Measurements from ENCODE around the gene OIP5.
"Not testable (repeated sequence)": the region's sequence is repeated elsewhere in the genome, so short reads cannot be mapped to it uniquely, and the experiment has no call there.

The OIP5 gene

GRCh38 chr15:41301587-41301986 is 30.8 kb downstream of the OIP5 start:
- no peak for DNase-seq

GRCh38 chr15:41301139-41301538 is 31.3 kb downstream of the OIP5 start:
- not testable (repeated sequence) for DNase-seq

DNA sequence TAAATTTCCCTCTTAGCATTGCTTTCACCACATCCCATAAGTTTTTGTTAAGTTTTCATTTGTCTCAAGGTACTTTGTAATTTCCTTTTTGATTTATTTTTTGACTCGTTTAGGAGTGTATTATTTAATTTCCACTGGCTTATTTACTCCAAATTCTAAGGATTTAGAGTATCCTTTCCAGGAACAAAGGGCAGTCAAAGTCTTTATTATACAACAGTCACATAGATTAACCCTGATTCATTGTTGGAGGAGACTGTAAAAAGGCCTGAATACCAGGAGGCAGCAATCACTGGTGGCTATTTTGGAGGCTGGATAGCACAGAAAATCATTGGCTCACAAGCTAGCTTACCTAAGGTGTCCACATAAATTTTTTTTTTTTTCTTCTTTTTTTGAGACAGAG is 39.9 kb downstream of the OIP5 start:
- DNase-seq: no peak

GRCh38 chr15:41291065-41291631 is 41.2 kb downstream of the OIP5 start:
- no peak for DNase-seq

DNA sequence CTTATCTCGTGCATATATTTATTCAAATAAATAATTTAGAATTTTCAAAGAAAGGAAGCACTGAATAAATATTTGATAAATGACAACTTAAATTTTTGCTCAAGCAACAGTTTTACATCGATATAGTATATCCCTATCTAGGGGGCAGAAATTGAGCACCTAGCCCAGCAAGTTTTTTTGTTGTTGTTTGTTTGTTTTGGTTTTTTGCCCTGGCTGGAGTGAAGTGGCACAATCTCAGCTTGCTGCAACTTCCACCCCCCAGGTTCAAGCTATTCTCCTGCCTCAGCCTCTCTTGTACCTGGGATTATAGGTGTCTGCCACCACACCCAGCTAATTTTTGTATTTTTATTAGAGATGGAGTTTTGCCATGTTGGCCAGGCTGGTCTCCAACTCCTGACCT is 42.4 kb downstream of the OIP5 start:
- no peak for DNase-seq

GRCh38 chr15:41288464-41288863 is 43.9 kb downstream of the OIP5 start:
- no peak for DNase-seq

DNA sequence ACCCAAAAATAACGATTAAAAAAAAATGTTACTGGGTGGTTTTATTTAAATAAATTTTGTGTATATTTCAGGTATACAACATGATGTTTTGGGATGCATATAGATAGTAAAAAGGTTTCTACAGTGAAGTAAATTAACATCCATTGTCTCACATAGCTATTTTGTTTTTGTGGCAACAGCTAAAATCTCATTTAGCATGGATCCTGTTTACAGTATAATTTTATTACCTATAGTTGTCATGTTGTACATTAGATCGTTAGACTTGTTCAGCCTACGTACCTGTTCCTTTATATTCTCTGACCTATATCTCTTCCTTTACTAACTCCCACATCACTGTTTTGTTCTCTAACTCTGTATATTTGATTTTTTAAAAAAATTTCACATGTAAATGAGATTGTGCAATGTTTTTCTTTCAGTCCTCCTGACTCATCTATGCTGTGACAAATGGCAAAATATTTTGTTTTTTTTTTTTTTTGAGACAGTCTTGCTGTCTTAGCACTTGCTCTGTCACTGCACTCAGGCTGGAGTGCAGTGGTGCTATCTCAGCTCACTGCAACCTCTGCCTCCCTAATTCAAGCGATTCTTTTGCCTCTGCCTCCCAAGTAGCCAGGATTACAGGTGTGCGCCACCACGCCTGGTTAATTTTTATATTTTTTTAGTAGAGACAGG is 45.6 kb downstream of the OIP5 start:
- DNase-seq: no peak

DNA sequence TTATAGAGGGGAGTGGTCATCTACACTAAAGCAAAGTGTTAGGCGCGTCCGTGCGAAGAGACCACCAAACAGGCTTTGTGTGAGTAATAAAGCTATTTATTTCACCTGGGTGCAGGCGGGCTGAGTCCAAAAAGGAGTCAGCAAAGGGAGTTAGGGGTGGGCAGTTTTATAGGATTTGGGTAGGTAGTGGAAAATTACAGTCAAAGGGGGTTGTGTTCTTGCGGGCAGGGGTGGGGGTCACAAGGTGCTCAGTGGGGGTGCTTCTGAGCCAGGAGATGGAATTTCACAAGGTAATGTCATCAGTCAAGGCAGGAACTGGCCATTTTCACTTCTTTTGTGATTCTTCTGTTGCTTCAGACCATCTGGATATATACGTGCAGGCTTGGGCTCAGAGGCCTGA is 47.1 kb downstream of the OIP5 start:
- no peak for DNase-seq

DNA sequence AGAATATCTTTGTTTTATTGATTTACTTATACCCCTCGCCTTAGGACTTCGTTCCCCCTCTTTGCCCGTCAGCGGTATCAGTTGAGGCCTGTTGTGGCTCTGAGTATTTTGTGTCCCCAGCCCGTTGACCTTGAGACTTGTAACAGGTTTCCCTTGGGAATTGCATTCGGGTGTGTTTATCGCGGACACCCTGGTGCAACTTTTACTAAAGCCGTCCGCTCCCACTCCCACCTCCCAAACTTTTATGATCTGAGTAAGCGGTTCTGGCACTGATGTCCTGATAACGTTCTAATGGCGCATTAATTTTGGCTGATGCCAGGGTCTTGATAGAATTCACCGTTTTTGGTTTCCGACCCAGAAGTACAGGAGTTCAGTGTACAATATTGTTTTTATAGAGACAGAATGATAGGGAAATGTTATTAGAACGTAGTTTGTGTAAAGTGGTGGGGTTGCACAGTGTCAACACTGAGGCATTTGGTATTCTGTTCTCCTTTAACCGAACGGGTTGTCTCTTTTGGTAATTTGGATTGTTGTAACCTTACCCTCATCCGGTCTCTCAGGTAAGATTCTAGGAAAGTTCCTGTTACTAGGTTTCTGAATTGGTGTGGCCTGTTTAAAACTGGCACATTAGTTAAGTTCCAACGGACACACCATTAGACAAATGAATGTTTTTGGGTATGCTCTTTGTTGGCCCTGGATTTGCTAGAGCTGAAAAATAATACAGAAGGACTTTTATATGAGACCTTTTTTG is 47.8 kb downstream of the OIP5 start:
- no peak for DNase-seq

GRCh38 chr15:41283653-41284426 is 48.6 kb downstream of the OIP5 start:
- peak; percentile 97 for DNase-seq

DNA sequence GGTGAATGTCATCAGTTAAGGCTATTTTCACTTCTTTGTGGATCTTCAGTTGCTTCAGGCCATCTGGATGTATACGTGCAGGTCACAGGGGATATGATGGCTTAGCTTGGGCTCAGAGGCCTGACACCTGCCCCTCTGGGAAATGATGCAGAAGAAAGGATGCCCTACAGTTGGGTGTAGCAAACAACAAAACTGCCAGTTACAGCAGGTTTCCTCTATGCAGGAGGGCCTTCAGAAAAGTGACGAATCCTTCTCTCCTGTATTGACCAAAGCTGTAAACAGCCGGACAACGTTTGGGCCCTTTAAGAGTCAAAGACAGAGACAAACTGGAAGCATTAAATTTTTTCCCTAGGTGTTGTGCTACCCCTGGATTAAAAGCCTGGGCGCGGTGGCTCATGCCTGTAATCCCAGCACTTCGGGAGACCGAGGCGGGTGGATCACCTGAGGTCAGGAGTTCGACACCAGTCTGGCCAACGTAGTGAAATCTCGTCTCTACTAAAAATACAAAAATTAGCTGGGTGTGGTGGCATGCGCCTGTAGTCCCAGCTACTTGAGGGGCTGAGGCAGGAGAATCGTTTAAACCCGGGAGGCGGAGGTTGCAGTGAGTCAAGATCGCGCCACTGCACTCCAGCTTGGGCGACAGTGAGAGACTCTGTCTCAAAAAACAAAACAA is 49.3 kb downstream of the OIP5 start:
- not testable (repeated sequence) for DNase-seq

DNA sequence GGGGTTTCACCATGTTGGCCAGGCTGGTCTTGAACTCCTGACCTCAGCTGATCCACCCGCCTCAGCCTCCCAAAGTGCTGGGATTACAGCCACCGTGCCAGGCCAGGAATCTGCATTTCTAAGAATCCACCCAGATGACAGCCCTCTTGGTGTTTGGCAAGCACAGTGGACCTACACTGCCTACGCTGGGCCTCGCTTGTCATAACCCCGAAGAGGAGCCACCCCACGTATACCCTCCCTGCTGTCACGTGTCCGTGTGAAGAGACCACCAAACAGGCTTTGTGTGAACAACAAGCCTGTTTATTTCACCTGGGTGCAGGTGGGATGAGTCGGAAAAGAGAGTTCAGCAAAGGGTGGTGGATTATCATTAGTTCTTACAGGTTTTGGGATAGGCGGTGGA is 50.0 kb downstream of the OIP5 start:
- DNase-seq: not testable (repeated sequence)

GRCh38 chr15:41281236-41281635 is 51.2 kb downstream of the OIP5 start:
- peak; percentile 81 for DNase-seq

DNA sequence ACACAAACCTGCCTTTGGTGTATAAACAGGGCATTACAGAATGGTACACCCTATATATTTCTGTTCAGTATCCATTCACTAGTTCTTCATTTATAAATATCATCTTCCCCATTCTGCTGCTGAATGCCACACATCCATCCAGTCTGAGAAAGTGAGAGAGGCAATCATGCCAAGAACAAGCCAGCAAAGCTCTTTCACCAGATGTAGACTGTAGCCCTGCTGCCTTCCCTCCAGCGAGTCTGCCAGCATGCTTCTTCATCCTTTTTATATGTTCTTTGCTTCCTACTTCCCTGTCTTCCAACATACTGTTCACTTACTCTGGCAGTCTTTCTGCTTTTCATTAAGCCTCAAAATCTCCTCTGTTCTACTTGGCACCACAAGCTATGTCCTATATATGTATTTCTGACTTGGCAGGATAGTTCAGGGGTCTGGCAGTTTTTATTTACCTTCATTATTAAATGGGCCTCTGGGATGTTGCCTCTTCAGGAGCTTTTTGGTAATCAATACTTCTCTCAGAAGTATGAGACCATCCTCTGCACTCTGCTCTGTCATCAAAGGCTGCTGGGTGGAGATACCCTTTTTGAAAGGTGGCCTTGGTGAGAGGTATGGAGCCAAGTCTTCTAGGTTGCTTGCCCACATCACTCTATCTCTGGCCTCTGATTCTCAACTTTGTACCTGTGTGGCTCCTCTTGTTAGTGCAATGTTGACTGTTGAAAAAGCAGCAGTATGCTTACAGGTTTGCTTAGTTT is 52.7 kb downstream of the OIP5 start:
- no peak for DNase-seq

DNA sequence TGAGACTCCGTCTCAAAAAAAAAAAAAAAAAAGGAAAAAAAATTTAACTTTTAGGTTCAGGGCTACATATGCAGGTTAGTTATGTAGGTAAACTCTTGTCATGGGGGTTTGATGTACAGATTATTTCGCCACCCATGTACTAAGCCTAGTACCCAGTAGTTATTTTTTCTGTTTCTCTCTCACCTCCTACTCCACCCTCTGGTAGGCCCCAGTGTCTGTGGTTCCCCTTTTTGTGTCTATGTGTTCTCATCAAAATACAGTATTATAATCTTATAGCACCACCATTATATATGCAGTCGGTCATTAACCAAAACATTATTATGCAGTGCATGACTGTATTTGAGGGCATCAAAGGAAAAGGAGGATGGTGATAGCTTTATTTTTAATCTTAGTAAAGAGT is 54.1 kb downstream of the OIP5 start:
- DNase-seq: no peak

GRCh38 chr15:41276831-41277230 is 55.6 kb downstream of the OIP5 start:
- no peak for DNase-seq

- no peak for DNase-seq
Observed at GRCh38 chr15:41269887-41270286, 62.5 kb downstream of the OIP5 start.

DNA sequence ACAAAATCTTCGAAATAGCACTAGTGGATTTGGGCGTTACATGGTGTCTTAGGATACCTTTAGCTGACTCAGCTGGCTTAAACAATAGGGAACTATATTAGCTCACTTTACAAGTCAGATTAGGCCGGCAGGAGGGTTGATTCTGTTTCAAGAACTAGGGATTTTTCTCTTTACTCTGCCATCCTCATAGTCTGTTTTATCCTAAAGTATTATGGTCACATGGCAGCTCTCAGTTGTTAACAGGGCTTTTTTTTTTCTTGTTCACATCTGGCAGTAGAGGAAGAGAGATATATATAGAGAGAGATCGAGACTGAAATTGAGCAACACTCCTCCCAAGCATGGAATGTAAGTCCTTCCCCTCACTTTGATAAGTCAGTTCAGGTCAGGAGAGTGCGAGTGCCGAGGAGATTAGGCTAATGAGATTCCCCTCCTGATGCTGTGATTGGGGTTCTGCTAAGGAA is 68.5 kb downstream of the OIP5 start:
- DNase-seq: no peak

GRCh38 chr15:41262571-41262970 is 69.8 kb downstream of the OIP5 start:
- no peak for DNase-seq

DNA sequence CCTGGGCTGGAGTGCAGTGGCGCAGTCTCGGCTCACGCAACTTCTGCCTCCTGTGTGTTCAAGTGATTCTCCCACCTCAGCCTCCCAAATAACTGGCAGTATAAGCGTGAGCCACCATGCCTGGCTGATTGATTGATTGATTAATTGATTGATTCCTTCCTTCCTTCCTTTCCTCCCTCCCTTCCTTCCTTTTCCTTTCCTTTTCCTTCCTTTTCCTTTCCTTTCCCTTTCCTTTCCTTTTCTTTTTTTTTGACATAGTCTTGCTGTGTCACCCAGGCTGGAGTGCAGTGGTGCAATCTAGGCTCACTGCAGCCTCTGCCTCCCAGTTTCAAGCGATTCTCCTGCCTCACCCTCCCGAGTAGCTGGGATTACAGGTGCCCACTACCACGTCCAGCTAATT is 71.5 kb downstream of the OIP5 start:
- not testable (repeated sequence) for DNase-seq

- DNase-seq: no peak
Observed at GRCh38 chr15:41259546-41260189, 72.7 kb downstream of the OIP5 start.
